Activated T-cell treated with anti-CD3 and anti-CD28 coated beads, Interleukin-2, amount 50 U/mL, for 4 hours (primary cell): Measurements from ENCODE around the gene NET1. TPM values are rescaled to one million over a fixed set of nuclear protein-coding genes. Genes with fewer than 3 reads are reported as not detected.
"Not testable (repeated sequence)": the region's sequence is repeated elsewhere in the genome, so short reads cannot be mapped to it uniquely, and the experiment has no call there.

Experiments
- ATAC-seq, 2 donors: fragments of 200-7000 bp; cut with Tn5 transposase; one replicate each; pipeline ENCODE4 v1.10.0; 2021
- DNase-seq: peaks from one replicate; pipeline ENCODE4 v3.0.0-alpha.2; 2020
- H3K27me3 Mint-ChIP-seq: one replicate; pipeline ENCODE4 v1.8.0; 2021; ENCODE audit warnings: low read depth, mixed read lengths
- H3K36me3 Mint-ChIP-seq: one replicate; pipeline ENCODE4 v1.8.0; 2022; ENCODE audit warnings: mixed read lengths; ENCODE audit not compliant: insufficient read depth
- H3K4me1 Mint-ChIP-seq: one replicate; pipeline ENCODE4 v1.8.0; 2021; ENCODE audit warnings: low read depth, mixed read lengths
- H3K4me3 Mint-ChIP-seq: one replicate; pipeline ENCODE4 v1.8.0; 2021; ENCODE audit warnings: mild to moderate bottlenecking, moderate library complexity, mixed read lengths
- H3K9me3 Mint-ChIP-seq: one replicate; pipeline ENCODE4 v1.8.0; 2021; ENCODE audit warnings: mixed read lengths
- total RNA-seq, 3 donors: library from RNA; stranded (reverse); gene quantifications; one replicate each; pipeline ENCODE4 v1.2.1, GENCODE V29; 2021

The NET1 gene
- total RNA-seq, 3 donors from 2014 or later: 12.7 to 35.4 (median 17.6) TPM

DNA sequence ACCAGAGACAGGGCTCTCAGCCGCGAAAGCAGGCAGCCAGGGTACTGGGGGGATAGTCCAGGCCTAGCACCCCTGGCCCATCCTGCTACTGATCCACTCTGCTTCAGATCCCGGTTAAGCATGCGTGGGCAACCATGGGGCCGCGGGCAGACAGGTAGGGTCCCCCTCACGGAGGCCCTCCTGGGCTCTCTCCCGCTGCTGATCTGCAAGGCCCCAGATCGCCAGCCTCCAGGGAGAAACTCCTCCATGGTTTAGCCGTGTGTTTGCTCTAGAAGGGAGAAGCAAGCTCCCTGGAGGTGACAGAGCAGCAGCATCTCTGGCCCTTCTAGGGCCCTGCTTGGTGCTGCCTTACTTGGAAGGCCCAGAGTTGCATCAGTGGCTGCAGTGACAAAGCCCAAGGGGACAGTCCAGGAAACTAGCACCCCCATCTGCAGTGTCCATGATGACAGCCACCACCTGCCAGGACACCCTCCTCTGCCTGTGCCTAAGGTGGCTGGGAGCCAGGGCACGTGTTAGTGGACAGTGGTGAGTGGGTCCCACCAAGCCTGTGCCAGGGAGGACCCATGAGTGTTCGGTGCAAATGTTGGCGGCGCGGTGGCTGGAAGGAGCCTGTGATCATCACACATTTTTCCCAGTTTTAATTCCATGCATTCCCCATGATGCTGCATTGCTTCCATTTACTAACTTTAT lies 57.9 kb downstream of the NET1 start:
- Mint-ChIP-seq H3K9me3 (no peaks in the 10 kb centered on the region), H3K4me1 (no peaks in the 10 kb centered on the region), H3K4me3 (no peak overlapping the region), H3K36me3 (no peaks in the 10 kb centered on the region), H3K27me3 (no peaks in the 10 kb centered on the region)
- DNase-seq (no peak), ATAC-seq (no peak)

DNA sequence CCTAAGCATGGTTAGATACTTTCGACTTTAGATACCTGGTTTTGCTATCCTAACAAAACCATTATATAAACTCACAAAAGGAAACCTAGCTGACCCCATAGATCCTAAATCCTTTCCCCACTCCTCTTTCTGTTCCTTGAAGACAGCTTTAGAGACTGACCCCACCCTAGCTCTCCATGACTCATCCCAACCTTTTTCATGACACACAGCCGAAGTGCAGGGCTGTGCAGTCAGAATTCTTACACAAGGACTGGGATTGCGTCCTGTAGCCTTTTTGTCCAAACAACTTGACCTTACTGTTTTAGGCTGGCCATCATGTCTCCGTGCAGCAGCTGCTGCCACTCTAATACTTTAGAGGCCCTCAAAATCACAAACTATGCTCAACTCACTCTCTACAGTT lies 62.3 kb downstream of the NET1 start:
- not testable (repeated sequence) for H3K4me1 Mint-ChIP-seq, DNase-seq, ATAC-seq, H3K36me3 Mint-ChIP-seq, H3K27me3 Mint-ChIP-seq, H3K9me3 Mint-ChIP-seq, H3K4me3 Mint-ChIP-seq

DNA sequence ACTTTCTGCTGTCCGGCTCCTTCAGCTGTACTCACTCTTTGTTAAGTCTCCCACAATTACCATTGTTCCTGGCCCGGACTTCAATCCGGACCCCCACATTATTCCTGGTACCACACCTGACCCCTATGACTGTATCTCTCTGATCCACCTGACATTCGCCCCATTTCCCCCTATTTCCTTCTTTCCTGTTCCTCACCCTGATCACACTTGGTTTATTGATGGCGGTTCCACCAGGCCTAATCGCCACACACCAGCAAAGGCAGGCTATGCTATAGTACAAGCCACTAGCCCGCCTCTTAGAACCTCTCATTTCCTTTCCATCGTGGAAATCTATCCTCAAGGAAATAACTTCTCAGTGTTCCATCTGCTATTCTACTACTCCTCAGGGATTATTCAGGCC lies 62.7 kb downstream of the NET1 start:
- not testable (repeated sequence) for H3K4me1 Mint-ChIP-seq, H3K9me3 Mint-ChIP-seq, ATAC-seq, H3K36me3 Mint-ChIP-seq, DNase-seq, H3K4me3 Mint-ChIP-seq, H3K27me3 Mint-ChIP-seq

DNA sequence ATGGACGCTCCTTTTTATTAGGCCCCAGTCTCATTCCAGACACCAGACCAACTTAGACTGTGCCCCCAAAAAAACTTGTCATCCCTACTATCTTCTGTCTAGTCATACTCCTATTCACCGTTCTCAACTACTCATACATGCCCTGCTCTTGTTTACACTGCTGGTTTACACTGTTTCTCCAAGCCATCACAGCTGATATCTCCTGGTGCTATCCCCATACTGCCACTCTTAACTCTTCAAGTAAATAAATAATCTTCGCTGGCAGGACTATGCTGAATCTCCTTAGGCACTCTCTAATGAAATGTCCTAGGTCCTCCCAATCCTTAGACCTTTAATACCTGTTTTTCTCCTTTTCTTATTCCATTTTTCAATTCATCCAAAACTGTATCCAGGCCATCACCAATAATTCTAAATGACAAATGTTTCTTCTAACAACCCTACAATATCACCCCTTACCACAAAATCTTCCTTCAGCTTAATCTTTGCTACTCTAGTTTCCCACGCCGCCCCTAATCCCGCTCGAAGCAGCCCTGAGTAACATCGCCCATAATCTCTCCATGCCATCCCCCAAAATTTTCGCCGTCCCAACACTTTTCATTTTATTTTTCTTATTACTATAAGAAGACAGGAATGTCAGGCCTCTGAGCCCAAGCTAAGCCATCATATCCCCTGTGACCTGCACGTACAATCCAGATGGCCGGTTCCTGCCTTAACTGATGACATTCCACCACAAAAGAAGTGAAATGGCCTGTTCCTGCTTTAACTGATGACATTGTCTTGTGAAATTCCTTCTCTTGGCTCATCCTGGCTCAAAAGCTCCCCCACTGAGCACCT lies 63.8 kb downstream of the NET1 start:
- not testable (repeated sequence) for H3K36me3 Mint-ChIP-seq, ATAC-seq, H3K27me3 Mint-ChIP-seq, H3K4me3 Mint-ChIP-seq, DNase-seq, H3K4me1 Mint-ChIP-seq, H3K9me3 Mint-ChIP-seq

DNA sequence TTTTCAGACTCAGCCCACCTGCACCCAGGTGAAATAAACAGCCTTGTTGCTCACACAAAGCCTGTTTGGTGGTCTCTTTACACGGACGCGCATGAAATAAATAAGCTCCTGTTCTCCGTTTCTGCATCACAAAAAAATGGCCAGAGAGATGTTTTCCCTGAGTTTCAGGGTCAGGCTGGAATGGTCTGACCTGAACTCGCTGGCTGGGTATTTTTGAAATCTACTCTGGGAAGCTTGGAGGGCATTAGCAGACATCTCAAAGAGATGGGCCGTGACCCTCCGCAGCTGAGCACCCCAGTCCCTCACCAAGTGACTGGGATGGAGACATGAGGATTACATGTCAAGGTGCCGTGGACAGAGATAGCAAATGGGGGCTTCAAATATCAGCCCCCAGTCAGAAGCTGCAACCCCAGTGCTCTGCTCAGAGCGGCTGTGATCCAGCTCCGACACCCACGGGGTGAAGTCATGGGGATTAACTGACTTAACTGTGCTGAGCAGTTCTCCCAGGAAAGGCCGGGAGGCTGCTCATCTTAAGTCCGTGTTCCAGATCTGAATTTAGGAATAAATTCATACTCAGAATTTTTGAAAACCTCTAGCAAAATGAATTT lies 64.7 kb downstream of the NET1 start:
- no peak for DNase-seq
- ATAC-seq: no peak
- H3K36me3 Mint-ChIP-seq: no peaks in the 10 kb centered on the region
- H3K4me1 Mint-ChIP-seq: no peaks in the 10 kb centered on the region
- H3K27me3 Mint-ChIP-seq: peaks cover 2% of the 10 kb centered on the region
- no peaks in the 10 kb centered on the region for H3K9me3 Mint-ChIP-seq
- no peak overlapping the region for H3K4me3 Mint-ChIP-seq

DNA sequence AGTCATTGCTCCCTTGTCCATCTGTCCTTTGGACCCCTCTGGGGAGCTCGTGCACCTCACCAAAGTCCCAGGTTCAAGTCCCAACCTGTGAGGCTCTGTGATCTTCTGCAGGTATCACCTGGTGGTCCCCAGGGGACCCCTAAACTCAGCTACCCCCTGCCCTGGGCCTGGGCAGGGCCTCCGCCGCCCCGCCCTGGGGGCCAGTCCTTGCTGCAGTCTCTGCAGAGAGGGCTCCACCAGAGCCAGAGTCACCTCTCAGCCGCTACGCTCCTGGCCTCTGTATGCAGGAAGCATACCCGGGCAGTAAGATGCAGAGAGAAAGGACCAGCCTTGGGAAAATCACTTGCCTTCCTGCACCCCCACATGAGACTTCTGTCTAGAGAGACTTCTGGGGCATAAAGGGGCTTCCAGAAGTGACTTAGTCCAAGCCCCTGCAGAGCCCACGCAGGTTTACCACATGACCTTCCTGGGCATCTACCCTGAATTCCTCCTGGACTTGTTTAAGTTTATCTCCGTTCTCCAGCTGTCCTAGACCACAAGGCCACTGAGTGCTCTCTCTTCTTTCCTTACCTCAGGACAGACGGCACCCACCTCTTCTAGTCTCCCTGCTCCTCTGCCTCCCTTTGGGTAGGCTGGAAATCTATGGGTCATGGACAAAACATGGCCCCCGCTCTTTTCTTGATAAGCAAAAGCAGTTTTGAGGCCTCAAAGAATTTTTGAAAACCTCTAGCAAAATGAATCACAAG lies 65.8 kb downstream of the NET1 start:
- Mint-ChIP-seq H3K27me3 (peaks cover 2% of the 10 kb centered on the region), H3K4me1 (no peaks in the 10 kb centered on the region), H3K4me3 (no peak overlapping the region), H3K36me3 (no peaks in the 10 kb centered on the region), H3K9me3 (no peaks in the 10 kb centered on the region)
- DNase-seq (no peak), ATAC-seq (no peak)

DNA sequence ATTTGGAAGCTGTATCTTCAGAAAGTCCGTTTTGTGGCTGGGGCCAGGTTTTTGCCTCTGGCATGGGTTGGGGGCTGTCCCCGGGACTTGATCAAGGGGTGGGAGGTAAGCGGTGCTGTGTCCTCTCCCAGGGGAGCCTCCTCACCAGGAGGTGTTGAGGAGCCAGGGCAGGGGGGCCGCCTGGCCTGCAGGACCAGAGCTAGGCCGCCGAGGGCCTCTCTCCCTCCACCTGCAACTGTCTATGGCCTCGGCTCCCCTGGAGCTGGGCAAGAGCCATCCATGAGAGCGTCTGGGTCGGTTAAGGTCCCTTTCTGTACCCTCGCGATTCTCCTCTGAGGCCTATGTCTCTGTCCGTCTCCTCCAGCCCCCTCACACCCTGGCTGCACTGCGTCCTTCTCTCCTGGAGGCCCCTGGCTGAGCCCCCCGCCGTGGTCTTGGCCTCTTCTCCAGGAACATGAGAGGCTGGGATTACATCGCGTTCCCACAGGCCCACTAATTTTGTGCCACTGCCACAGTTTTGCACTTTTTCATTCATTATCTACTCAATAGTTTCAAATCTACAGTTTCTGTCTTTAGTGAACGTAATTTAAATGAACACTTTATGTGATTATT lies 66.4 kb downstream of the NET1 start:
- DNase-seq: no peak
- H3K36me3 Mint-ChIP-seq: no peaks in the 10 kb centered on the region
- H3K27me3 Mint-ChIP-seq: peaks cover 2% of the 10 kb centered on the region
- no peaks in the 10 kb centered on the region for H3K4me1 Mint-ChIP-seq
- no peak for ATAC-seq
- no peak overlapping the region for H3K4me3 Mint-ChIP-seq
- no peaks in the 10 kb centered on the region for H3K9me3 Mint-ChIP-seq

DNA sequence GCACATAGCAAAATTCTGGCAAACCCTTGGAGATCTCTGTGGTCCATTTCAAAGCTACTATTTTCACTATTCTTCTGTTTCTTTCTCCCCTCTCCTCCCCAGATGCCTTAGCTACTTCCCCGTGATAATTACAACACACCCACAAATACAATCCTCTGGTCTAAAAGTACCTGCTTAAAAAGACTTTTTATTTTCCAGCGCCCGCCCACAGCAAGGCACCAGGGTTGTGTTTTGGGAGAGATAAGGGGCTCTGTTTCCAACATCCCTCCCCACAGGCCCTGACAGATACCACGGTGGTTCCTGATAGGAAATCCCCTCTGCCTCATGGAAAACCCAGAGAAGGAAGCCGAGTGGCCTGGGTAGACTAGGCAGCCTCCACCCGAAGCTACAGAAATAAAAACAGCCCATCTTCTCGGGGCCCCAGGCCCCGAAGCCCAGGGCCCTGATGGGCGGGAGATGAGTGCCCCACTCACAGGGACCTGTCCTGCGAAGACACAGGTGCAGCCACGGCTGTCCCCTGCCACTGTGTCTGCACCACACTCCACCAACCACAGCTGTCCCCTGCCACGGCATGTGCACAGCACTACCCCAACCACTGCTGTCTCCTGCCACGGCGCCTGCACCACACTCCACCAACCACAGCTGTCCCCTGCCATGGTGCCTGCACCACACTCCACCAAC lies 67.3 kb downstream of the NET1 start:
- ATAC-seq: peak in 1 of 2 donors; percentile 43
- H3K36me3 Mint-ChIP-seq: no peaks in the 10 kb centered on the region
- H3K9me3 Mint-ChIP-seq: no peaks in the 10 kb centered on the region
- H3K4me1 Mint-ChIP-seq: no peaks in the 10 kb centered on the region
- DNase-seq: no peak
- no peak overlapping the region for H3K4me3 Mint-ChIP-seq
- H3K27me3 Mint-ChIP-seq: peaks cover 2% of the 10 kb centered on the region

DNA sequence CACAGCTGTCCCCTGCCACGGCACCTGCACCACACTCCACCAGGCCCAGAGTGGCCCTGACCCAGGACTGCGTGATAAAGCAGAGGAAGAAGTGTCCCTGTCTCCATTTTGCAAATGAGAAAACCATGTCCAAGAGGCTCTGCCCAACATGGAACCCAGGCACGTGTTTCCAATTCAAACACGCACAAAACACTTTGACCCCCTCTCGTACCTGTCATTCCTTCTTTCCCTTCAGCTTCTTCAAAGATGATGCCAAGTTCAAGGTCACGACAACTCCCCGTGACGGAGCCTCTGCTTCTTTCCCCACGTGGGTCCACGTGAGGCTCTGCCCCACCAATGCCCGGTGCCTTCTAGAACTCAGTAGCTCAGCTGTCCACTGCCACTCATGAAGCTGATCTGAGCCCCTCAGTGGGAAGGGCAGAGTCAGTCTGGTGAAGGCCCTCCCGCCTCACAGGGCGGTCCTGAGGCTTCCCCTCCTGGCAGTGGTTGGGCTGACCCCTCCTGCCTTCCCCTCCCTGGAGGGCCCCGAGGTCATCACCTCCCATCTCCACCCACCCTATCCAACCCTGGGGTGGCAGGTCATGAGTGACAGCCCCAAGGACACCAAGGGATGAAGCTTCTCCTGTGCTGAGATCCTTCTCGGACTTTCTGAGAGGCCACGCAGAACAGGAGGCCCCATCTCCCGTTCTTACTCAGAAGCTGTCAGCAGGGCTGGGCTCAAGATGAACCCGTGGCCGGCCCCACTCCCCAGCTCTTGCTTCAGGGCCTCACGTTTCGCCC lies 68.0 kb downstream of the NET1 start:
- H3K36me3 Mint-ChIP-seq: no peaks in the 10 kb centered on the region
- no peaks in the 10 kb centered on the region for H3K4me1 Mint-ChIP-seq
- H3K27me3 Mint-ChIP-seq: peaks cover 2% of the 10 kb centered on the region
- DNase-seq (no peak), ATAC-seq (no peak)
- H3K9me3 Mint-ChIP-seq: no peaks in the 10 kb centered on the region
- H3K4me3 Mint-ChIP-seq: no peak overlapping the region

DNA sequence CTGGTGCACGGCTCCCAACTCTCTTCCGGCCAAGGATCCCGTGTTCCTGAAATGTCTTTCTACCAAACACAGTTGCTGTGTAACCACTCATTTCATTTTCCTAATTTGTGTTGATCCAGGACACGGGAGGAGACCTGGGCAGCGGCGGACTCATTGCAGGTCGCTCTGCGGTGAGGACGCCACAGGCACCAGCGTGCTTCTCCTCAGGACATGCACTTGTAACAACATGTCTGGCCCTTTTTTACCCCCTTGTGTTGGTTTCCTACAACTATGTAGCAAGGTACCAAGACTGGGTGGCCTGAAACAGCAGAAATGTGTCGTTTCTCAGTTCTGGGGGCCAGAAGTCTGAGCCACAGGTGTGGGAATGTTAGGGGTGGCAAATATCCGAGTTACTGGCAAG lies 68.8 kb downstream of the NET1 start:
- Mint-ChIP-seq H3K36me3 (no peaks in the 10 kb centered on the region), H3K9me3 (no peaks in the 10 kb centered on the region), H3K27me3 (peaks cover 2% of the 10 kb centered on the region), H3K4me1 (no peaks in the 10 kb centered on the region), H3K4me3 (no peak overlapping the region)
- DNase-seq (no peak), ATAC-seq (no peak)

DNA sequence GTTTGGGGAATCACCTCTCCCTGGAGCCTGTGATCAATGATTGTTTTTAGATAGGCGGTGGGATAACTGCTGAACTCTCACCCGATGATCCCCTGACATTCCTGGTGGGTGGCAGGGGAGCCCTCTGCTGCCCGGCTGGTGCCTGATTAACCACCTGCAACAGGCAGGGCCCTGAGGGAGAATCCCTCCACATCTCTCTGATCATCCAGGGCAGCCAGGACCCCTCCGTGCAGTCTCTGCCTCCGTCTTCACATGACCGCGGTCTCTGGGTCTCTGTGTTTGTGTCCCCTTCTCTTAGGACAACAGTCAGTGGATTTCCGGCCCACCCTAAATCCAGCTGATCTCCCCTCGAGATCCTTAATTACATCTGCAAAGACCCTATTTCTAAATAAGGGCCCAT lies 69.7 kb downstream of the NET1 start:
- no peaks in the 10 kb centered on the region for H3K4me1 Mint-ChIP-seq
- H3K4me3 Mint-ChIP-seq: no peak overlapping the region
- H3K27me3 Mint-ChIP-seq: peaks cover 2% of the 10 kb centered on the region
- H3K36me3 Mint-ChIP-seq: no peaks in the 10 kb centered on the region
- DNase-seq (no peak), ATAC-seq (no peak)
- H3K9me3 Mint-ChIP-seq: no peaks in the 10 kb centered on the region

DNA sequence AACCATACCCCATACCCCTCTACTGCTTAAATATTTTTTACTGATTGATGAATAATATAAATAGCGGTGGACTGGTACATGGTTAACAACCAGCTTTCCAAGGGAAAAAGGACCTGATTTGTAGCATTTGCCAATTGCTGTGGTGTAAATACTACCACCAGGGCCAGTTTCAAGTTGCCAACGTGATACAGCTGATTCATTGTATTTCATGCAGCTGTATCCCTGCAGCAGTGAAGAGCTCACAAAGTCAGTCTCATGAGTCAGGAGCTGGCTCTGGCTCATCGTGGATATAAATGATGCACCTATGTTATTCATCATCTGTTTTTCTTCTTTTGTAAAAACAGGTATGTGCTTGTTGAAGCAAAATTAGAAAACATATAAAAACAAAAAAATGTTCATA lies 71.8 kb downstream of the NET1 start:
- no peak for DNase-seq
- no peaks in the 10 kb centered on the region for H3K36me3 Mint-ChIP-seq
- no peak overlapping the region for H3K4me3 Mint-ChIP-seq
- H3K4me1 Mint-ChIP-seq: no peaks in the 10 kb centered on the region
- ATAC-seq: no peak
- no peaks in the 10 kb centered on the region for H3K9me3 Mint-ChIP-seq
- no peaks in the 10 kb centered on the region for H3K27me3 Mint-ChIP-seq

DNA sequence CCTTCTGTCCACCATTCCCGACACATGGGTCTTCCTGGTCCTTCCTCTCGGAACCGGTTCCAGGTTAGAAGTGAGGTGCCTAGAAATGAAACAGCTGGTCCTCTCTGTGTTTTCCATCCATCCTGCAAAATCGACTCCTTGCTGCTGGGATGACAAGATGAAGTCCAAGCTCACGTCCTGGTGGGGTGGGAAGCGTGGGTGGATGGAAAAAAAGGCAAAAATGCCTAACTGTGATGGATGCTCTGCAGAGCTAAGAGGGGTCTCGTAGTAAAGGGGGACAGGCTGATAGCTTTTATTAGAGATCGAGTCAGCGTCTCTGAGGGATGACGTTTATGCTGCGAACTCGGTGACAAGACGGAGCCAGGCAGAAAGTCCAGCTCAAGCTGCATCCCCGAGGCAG lies 72.9 kb downstream of the NET1 start:
- DNase-seq (no peak), ATAC-seq (no peak)
- Mint-ChIP-seq H3K27me3 (no peaks in the 10 kb centered on the region), H3K36me3 (no peaks in the 10 kb centered on the region), H3K4me3 (no peak overlapping the region), H3K9me3 (no peaks in the 10 kb centered on the region), H3K4me1 (no peaks in the 10 kb centered on the region)
